Progenitor cell of endocrine pancreas (in vitro differentiated cells): ENCODE measurements around the gene FCN2. TPM values are rescaled to one million over a fixed set of nuclear protein-coding genes. Genes with fewer than 3 reads are reported as not detected.

ENCODE experiments used
- DNase-seq: peaks from one replicate; pipeline ENCODE4 v3.0.0; 2021; ENCODE audit warnings: low spot score; ENCODE audit not compliant: unreplicated experiment
- H3K27ac Mint-ChIP-seq: 2 replicates; pipeline ENCODE4 v1.8.0; 2021; ENCODE audit warnings: mild to moderate bottlenecking, moderate library complexity, mixed read lengths
- H3K27me3 Mint-ChIP-seq: 2 replicates; pipeline ENCODE4 v1.8.0; 2021; ENCODE audit warnings: mixed read lengths
- H3K36me3 Mint-ChIP-seq: 2 replicates; pipeline ENCODE4 v1.8.0; 2022; ENCODE audit warnings: mixed read lengths; ENCODE audit not compliant: insufficient read depth
- H3K4me1 Mint-ChIP-seq: 2 replicates; pipeline ENCODE4 v1.8.0; 2021; ENCODE audit warnings: low read depth, mixed read lengths
- H3K4me3 Mint-ChIP-seq: 2 replicates; pipeline ENCODE4 v1.8.0; 2021; ENCODE audit warnings: low read depth, mild to moderate bottlenecking, moderate library complexity, mixed read lengths
- H3K9me3 Mint-ChIP-seq: 2 replicates; pipeline ENCODE4 v1.8.0; 2021; ENCODE audit warnings: low read depth, mixed read lengths
- CTCF ChIP-seq: fragments of 200-600 bp; sonication (generic); IDR thresholded peaks from one replicate; pipeline ENCODE4 v1.5.0; 2021; ENCODE audit warnings: antibody characterized with exemption, mild to moderate bottlenecking; ENCODE audit not compliant: unreplicated experiment
- total RNA-seq: library from RNA; stranded (reverse); gene quantifications from 2 replicates; pipeline ENCODE4 v1.2.1, GENCODE V29; 2021

Gene FCN2
- total RNA-seq, 1 donor from 2014 or later = not detected

- TF ChIP-seq CTCF = no peak
- Mint-ChIP-seq H3K4me3 (no peak overlapping the region), H3K27me3 (peaks cover 8% of the 10 kb centered on the region), H3K9me3 (no peaks in the 10 kb centered on the region), H3K4me1 (peaks cover 6% of the 10 kb centered on the region), H3K27ac (no peak overlapping the region), H3K36me3 (no peaks in the 10 kb centered on the region)
- no peak for DNase-seq
These were observed 49.8 kb downstream of the FCN2 start for GRCh38 chr9:134930398-134930797.

- TF ChIP-seq CTCF = no peak
- H3K9me3 Mint-ChIP-seq = no peaks in the 10 kb centered on the region
- no peaks in the 10 kb centered on the region for H3K36me3 Mint-ChIP-seq
- no peak for DNase-seq
- H3K4me3 Mint-ChIP-seq = no peak overlapping the region
- H3K27ac Mint-ChIP-seq = no peak overlapping the region
- peaks cover 8% of the 10 kb centered on the region for H3K27me3 Mint-ChIP-seq
- H3K4me1 Mint-ChIP-seq = peaks cover 6% of the 10 kb centered on the region
These were observed 51.6 kb downstream of the FCN2 start for GRCh38 chr9:134932171-134932570.

- no peak for TF ChIP-seq CTCF
- Mint-ChIP-seq H3K36me3 (no peaks in the 10 kb centered on the region), H3K27me3 (peaks cover 8% of the 10 kb centered on the region), H3K9me3 (no peaks in the 10 kb centered on the region), H3K4me1 (peaks cover 6% of the 10 kb centered on the region), H3K27ac (no peak overlapping the region), H3K4me3 (no peak overlapping the region)
- no peak for DNase-seq
These were observed 52.0 kb downstream of the FCN2 start for GRCh38 chr9:134932606-134933005.

GRCh38 chr9:134933076-134933659 lies 52.6 kb downstream of the FCN2 start:
- Mint-ChIP-seq H3K4me3 (no peak overlapping the region), H3K9me3 (no peaks in the 10 kb centered on the region), H3K27ac (no peak overlapping the region), H3K4me1 (peaks cover 6% of the 10 kb centered on the region), H3K36me3 (no peaks in the 10 kb centered on the region), H3K27me3 (peaks cover 8% of the 10 kb centered on the region)
- no peak for DNase-seq
- TF ChIP-seq CTCF = no peak

- Mint-ChIP-seq H3K27ac (no peak overlapping the region), H3K4me3 (no peak overlapping the region), H3K27me3 (peaks cover 12% of the 10 kb centered on the region), H3K36me3 (no peaks in the 10 kb centered on the region), H3K4me1 (peaks cover 6% of the 10 kb centered on the region), H3K9me3 (no peaks in the 10 kb centered on the region)
- DNase-seq = no peak
- no peak for TF ChIP-seq CTCF
These were observed 54.5 kb downstream of the FCN2 start for GRCh38 chr9:134935056-134935640.
